ENCODE measurements around the gene IBSP. TPM values are rescaled to one million over a fixed set of nuclear protein-coding genes. Genes with fewer than 3 reads are reported as not detected.
A peak's percentile ranks its signal among the peaks of the same experiment; 100 is the strongest.

The IBSP gene
- polyA plus RNA-seq, 1 donor = 0.03 TPM

DNA sequence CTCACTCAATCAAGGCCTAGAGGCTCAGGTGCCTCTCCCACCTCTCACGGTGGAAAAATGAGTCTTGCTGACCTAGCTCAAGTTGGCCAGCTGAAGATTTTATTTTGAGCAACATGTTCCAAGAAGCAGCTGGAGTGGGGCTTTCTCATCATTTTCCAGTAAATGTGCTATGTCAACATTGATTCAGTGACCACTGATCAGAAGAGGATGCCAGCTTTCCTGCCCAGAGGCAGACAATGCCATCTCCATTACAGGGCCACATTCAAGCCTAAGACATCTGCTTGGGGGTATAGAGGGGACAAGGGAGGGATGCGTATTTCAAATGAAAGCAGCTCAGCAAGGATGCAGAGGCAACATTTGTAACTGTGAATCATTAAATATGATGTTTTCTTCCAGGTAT, 36.4 kb downstream of the IBSP start:
- Histone ChIP-seq H3K27ac (ENCODE audit: low read length) (no peak overlapping the region), H3K4me3 (ENCODE audit: low read length) (no peak overlapping the region), H3K9me3 (ENCODE audit: control insufficient read depth, low read depth, low read length) (no peaks in the 10 kb centered on the region), H3K4me1 (ENCODE audit: control insufficient read depth, insufficient read depth, low read length) (no peaks in the 10 kb centered on the region), H3K36me3 (ENCODE audit: control insufficient read depth, insufficient read depth, low read length) (no peaks in the 10 kb centered on the region), H3K27me3 (ENCODE audit: control insufficient read depth, insufficient read depth, low read length) (peaks cover 2% of the 10 kb centered on the region)
- no peak for DNase-seq
- WGBS (ENCODE audit: insufficient coverage, low lambda C conversion rate) = no CpG with 5 or more reads among the region's 2 CpGs

GRCh38 chr4:87838205-87838604, 38.9 kb downstream of the IBSP start:
- no peaks in the 10 kb centered on the region for H3K9me3 ChIP-seq (ENCODE audit: control insufficient read depth, low read depth, low read length)
- no peak for DNase-seq
- H3K4me1 ChIP-seq (ENCODE audit: control insufficient read depth, insufficient read depth, low read length) = no peaks in the 10 kb centered on the region
- no peaks in the 10 kb centered on the region for H3K36me3 ChIP-seq (ENCODE audit: control insufficient read depth, insufficient read depth, low read length)
- no peak overlapping the region for H3K27ac ChIP-seq (ENCODE audit: low read length)
- WGBS (ENCODE audit: insufficient coverage, low lambda C conversion rate) = 100% methylated on average over 1 of the region's 6 CpGs
- no peak overlapping the region for H3K4me3 ChIP-seq (ENCODE audit: low read length)
- H3K27me3 ChIP-seq (ENCODE audit: control insufficient read depth, insufficient read depth, low read length) = peaks cover 2% of the 10 kb centered on the region

- Histone ChIP-seq H3K27ac (ENCODE audit: low read length) (no peak overlapping the region), H3K4me3 (ENCODE audit: low read length) (no peak overlapping the region), H3K9me3 (ENCODE audit: control insufficient read depth, low read depth, low read length) (no peaks in the 10 kb centered on the region), H3K36me3 (ENCODE audit: control insufficient read depth, insufficient read depth, low read length) (no peaks in the 10 kb centered on the region), H3K27me3 (ENCODE audit: control insufficient read depth, insufficient read depth, low read length) (peaks cover 6% of the 10 kb centered on the region), H3K4me1 (ENCODE audit: control insufficient read depth, insufficient read depth, low read length) (no peaks in the 10 kb centered on the region)
- WGBS (ENCODE audit: insufficient coverage, low lambda C conversion rate) = no CpG with 5 or more reads among the region's 7 CpGs
- DNase-seq = no peak
Observed at GRCh38 chr4:87838890-87839591, 39.7 kb downstream of the IBSP start.

DNA sequence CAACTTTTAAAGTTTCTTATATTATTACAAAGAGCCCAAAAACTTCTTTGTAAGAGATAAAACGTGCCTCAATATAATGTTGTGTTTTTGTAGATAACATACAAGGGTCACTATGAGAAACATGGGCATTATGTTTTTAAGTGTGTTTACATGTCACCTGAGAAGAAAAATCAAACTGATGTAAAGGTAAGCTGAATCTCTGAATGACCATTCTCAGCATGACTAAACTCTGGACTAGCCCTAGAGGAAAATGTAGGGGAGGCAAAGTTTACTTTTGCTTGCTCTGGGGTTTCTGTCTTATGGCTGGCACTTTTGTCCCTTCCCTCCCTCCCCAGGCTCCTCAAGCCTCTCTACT, 40.2 kb downstream of the IBSP start:
- no peak overlapping the region for H3K27ac ChIP-seq (ENCODE audit: low read length)
- H3K9me3 ChIP-seq (ENCODE audit: control insufficient read depth, low read depth, low read length) = no peaks in the 10 kb centered on the region
- no peaks in the 10 kb centered on the region for H3K36me3 ChIP-seq (ENCODE audit: control insufficient read depth, insufficient read depth, low read length)
- H3K4me1 ChIP-seq (ENCODE audit: control insufficient read depth, insufficient read depth, low read length) = no peaks in the 10 kb centered on the region
- peaks cover 6% of the 10 kb centered on the region for H3K27me3 ChIP-seq (ENCODE audit: control insufficient read depth, insufficient read depth, low read length)
- no peak overlapping the region for H3K4me3 ChIP-seq (ENCODE audit: low read length)
- 13% methylated on average over 1 of the region's 1 CpG for WGBS (ENCODE audit: insufficient coverage, low lambda C conversion rate)
- DNase-seq = no peak

DNA sequence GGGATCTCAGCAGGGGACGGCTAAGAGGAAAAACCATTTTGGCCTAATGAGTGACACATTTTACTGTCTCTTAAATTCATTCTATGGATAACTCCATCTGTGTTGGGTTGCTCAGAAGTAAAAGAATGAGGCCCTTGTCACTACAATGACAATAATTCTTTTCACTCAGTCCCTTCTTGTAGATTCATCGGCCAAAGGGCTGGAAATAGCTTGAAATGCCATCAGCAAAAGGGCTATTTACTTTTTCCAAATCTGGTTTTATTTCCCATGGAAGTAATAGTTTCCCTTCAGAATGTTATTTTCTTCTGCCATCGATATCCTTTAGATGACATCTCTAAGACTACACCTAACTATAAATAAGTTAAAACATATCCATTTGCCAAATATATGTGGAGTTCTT, 40.8 kb downstream of the IBSP start:
- no peaks in the 10 kb centered on the region for H3K4me1 ChIP-seq (ENCODE audit: control insufficient read depth, insufficient read depth, low read length)
- DNase-seq = no peak
- H3K27ac ChIP-seq (ENCODE audit: low read length) = no peak overlapping the region
- no peaks in the 10 kb centered on the region for H3K9me3 ChIP-seq (ENCODE audit: control insufficient read depth, low read depth, low read length)
- no peaks in the 10 kb centered on the region for H3K36me3 ChIP-seq (ENCODE audit: control insufficient read depth, insufficient read depth, low read length)
- WGBS (ENCODE audit: insufficient coverage, low lambda C conversion rate) = 100% methylated on average over 1 of the region's 3 CpGs
- no peak overlapping the region for H3K4me3 ChIP-seq (ENCODE audit: low read length)
- peaks cover 6% of the 10 kb centered on the region for H3K27me3 ChIP-seq (ENCODE audit: control insufficient read depth, insufficient read depth, low read length)

GRCh38 chr4:87843936-87844335, 44.6 kb downstream of the IBSP start:
- H3K27ac ChIP-seq (ENCODE audit: low read length) = no peak overlapping the region

DNA sequence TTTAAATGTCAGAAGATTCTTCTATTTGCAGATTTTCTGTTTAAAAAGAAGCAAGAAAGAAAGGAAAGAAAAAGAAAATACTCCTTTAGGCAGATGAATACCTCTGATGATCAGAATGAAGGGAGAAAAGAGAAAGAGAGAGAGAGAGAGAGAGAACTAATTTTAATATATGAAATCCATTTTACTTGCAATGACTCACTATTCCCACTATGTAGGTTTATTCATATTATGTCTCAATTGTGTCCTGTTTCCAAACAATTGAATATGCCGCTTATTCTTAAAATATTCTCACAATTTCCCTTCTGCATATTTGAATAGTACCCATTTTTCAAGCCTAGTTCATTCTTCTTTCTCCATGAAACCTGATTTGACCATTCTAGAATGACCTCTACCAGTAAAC, 45.1 kb downstream of the IBSP start:
- no peaks in the 10 kb centered on the region for H3K9me3 ChIP-seq (ENCODE audit: control insufficient read depth, low read depth, low read length)
- H3K36me3 ChIP-seq (ENCODE audit: control insufficient read depth, insufficient read depth, low read length) = no peaks in the 10 kb centered on the region
- H3K4me3 ChIP-seq (ENCODE audit: low read length) = no peak overlapping the region
- H3K27me3 ChIP-seq (ENCODE audit: control insufficient read depth, insufficient read depth, low read length) = peaks cover 19% of the 10 kb centered on the region
- H3K27ac ChIP-seq (ENCODE audit: low read length) = no peak overlapping the region
- no peaks in the 10 kb centered on the region for H3K4me1 ChIP-seq (ENCODE audit: control insufficient read depth, insufficient read depth, low read length)
- DNase-seq = no peak
- WGBS (ENCODE audit: insufficient coverage, low lambda C conversion rate) = 100% methylated on average over 1 of the region's 1 CpG

More at GRCh38 chr4:87843936-87844335, 44.6 kb downstream of the IBSP start:
- WGBS (ENCODE audit: insufficient coverage, low lambda C conversion rate) = no CpG with 5 or more reads among the region's 3 CpGs
- H3K4me3 ChIP-seq (ENCODE audit: low read length) = no peak overlapping the region
- no peaks in the 10 kb centered on the region for H3K9me3 ChIP-seq (ENCODE audit: control insufficient read depth, low read depth, low read length)
- H3K4me1 ChIP-seq (ENCODE audit: control insufficient read depth, insufficient read depth, low read length) = no peaks in the 10 kb centered on the region
- H3K36me3 ChIP-seq (ENCODE audit: control insufficient read depth, insufficient read depth, low read length) = no peaks in the 10 kb centered on the region
- peaks cover 19% of the 10 kb centered on the region for H3K27me3 ChIP-seq (ENCODE audit: control insufficient read depth, insufficient read depth, low read length)
- DNase-seq = no peak

- H3K4me3 ChIP-seq (ENCODE audit: low read length) = no peak overlapping the region
- H3K36me3 ChIP-seq (ENCODE audit: control insufficient read depth, insufficient read depth, low read length) = no peaks in the 10 kb centered on the region
- H3K27me3 ChIP-seq (ENCODE audit: control insufficient read depth, insufficient read depth, low read length) = peaks cover 17% of the 10 kb centered on the region
- no peak for DNase-seq
- H3K4me1 ChIP-seq (ENCODE audit: control insufficient read depth, insufficient read depth, low read length) = no peaks in the 10 kb centered on the region
- no peak overlapping the region for H3K27ac ChIP-seq (ENCODE audit: low read length)
- WGBS (ENCODE audit: insufficient coverage, low lambda C conversion rate) = no CpG with 5 or more reads among the region's 5 CpGs
- H3K9me3 ChIP-seq (ENCODE audit: control insufficient read depth, low read depth, low read length) = no peaks in the 10 kb centered on the region
Observed at GRCh38 chr4:87846226-87846625, 46.9 kb downstream of the IBSP start.

- Histone ChIP-seq H3K9me3 (ENCODE audit: control insufficient read depth, low read depth, low read length) (no peaks in the 10 kb centered on the region), H3K4me1 (ENCODE audit: control insufficient read depth, insufficient read depth, low read length) (no peaks in the 10 kb centered on the region), H3K4me3 (ENCODE audit: low read length) (no peak overlapping the region), H3K27ac (ENCODE audit: low read length) (no peak overlapping the region), H3K36me3 (ENCODE audit: control insufficient read depth, insufficient read depth, low read length) (no peaks in the 10 kb centered on the region), H3K27me3 (ENCODE audit: control insufficient read depth, insufficient read depth, low read length) (peaks cover 13% of the 10 kb centered on the region)
- peak in 1 of 2 donors; percentile 37 for DNase-seq
- WGBS (ENCODE audit: insufficient coverage, low lambda C conversion rate) = 23% methylated on average over 4 of the region's 15 CpGs
Observed at GRCh38 chr4:87848622-87849351, 49.4 kb downstream of the IBSP start.

GRCh38 chr4:87849612-87850011, 50.3 kb downstream of the IBSP start:
- H3K4me3 ChIP-seq (ENCODE audit: low read length) = no peak overlapping the region
- DNase-seq = no peak
- H3K27me3 ChIP-seq (ENCODE audit: control insufficient read depth, insufficient read depth, low read length) = peaks cover 13% of the 10 kb centered on the region
- no peaks in the 10 kb centered on the region for H3K9me3 ChIP-seq (ENCODE audit: control insufficient read depth, low read depth, low read length)
- no peaks in the 10 kb centered on the region for H3K4me1 ChIP-seq (ENCODE audit: control insufficient read depth, insufficient read depth, low read length)
- H3K36me3 ChIP-seq (ENCODE audit: control insufficient read depth, insufficient read depth, low read length) = no peaks in the 10 kb centered on the region
- WGBS (ENCODE audit: insufficient coverage, low lambda C conversion rate) = 40% methylated on average over 1 of the region's 4 CpGs
- no peak overlapping the region for H3K27ac ChIP-seq (ENCODE audit: low read length)

- no peaks in the 10 kb centered on the region for H3K9me3 ChIP-seq (ENCODE audit: control insufficient read depth, low read depth, low read length)
- H3K27me3 ChIP-seq (ENCODE audit: control insufficient read depth, insufficient read depth, low read length) = peaks cover 8% of the 10 kb centered on the region
- no peaks in the 10 kb centered on the region for H3K4me1 ChIP-seq (ENCODE audit: control insufficient read depth, insufficient read depth, low read length)
- no peak for DNase-seq
- no peak overlapping the region for H3K4me3 ChIP-seq (ENCODE audit: low read length)
- WGBS (ENCODE audit: insufficient coverage, low lambda C conversion rate) = 73% methylated on average over 5 of the region's 8 CpGs
- no peaks in the 10 kb centered on the region for H3K36me3 ChIP-seq (ENCODE audit: control insufficient read depth, insufficient read depth, low read length)
- no peak overlapping the region for H3K27ac ChIP-seq (ENCODE audit: low read length)
Observed at GRCh38 chr4:87851332-87851731, 52.0 kb downstream of the IBSP start.
